ENCODE measurements around the gene UBN1.

GRCh38 chr16:4915226-4915761, 68.0 kb downstream of the UBN1 start:
- TF ChIP-seq, protein P1, sequence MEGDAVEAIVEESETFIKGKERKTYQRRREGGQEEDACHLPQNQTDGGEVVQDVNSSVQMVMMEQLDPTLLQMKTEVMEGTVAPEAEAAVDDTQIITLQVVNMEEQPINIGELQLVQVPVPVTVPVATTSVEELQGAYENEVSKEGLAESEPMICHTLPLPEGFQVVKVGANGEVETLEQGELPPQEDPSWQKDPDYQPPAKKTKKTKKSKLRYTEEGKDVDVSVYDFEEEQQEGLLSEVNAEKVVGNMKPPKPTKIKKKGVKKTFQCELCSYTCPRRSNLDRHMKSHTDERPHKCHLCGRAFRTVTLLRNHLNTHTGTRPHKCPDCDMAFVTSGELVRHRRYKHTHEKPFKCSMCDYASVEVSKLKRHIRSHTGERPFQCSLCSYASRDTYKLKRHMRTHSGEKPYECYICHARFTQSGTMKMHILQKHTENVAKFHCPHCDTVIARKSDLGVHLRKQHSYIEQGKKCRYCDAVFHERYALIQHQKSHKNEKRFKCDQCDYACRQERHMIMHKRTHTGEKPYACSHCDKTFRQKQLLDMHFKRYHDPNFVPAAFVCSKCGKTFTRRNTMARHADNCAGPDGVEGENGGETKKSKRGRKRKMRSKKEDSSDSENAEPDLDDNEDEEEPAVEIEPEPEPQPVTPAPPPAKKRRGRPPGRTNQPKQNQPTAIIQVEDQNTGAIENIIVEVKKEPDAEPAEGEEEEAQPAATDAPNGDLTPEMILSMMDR (IDR thresholded peaks at IDR 0.05; ENCODE audit: borderline replicate concordance, extremely low read depth, low read length, poor library complexity, severe bottlenecking) = no peak
- TF ChIP-seq EZH2 (IDR thresholded peaks at IDR 0.05; ENCODE audit: borderline replicate concordance, low read depth, low read length, severe bottlenecking) = no peak

Measured in DND-41 (cell line).